T-helper 1 cell treated with Interleukin-12 subunit alpha and Interleukin-12 subunit beta and Interleukin-4 antibody, amounts not matched to agents 30 μg/mL and 1 μg/mL, for 36 hours (primary cell): Measurements from ENCODE around the gene SEMA3E.

Source experiments
- H3K27ac Mint-ChIP-seq: one replicate; pipeline ENCODE4 v1.8.0; 2021; ENCODE audit warnings: mild to moderate bottlenecking, mixed read lengths
- H3K27me3 Mint-ChIP-seq: one replicate; pipeline ENCODE4 v1.8.0; 2021; ENCODE audit warnings: low read depth, mixed read lengths
- H3K36me3 Mint-ChIP-seq: one replicate; pipeline ENCODE4 v1.8.0; 2021; ENCODE audit warnings: low read depth, mixed read lengths
- H3K4me1 Mint-ChIP-seq: one replicate; pipeline ENCODE4 v1.8.0; 2021; ENCODE audit warnings: low read depth, mixed read lengths
- H3K4me3 Mint-ChIP-seq: one replicate; pipeline ENCODE4 v1.8.0; 2021; ENCODE audit warnings: mild to moderate bottlenecking, moderate library complexity, mixed read lengths
- H3K9me3 Mint-ChIP-seq: one replicate; pipeline ENCODE4 v1.8.0; 2021; ENCODE audit warnings: mixed read lengths

Gene SEMA3E

DNA sequence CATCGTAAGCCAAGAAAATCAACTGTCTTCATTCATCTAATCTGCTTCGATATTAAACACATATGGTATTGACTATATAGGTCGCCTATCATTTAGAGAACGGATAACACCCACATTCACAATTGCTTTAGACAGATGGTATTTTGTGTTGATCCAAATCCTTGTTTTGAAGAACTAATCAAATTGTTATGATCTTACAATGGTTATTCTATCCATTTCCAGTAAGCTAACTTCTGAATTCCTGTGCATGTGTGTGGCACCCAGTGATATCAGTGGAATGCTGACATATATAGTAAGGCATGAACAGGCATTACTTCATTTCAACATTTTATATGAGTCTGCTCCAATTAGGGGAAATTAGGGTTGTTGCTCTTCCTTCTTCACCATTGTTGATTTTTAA lies 98.8 kb downstream of the SEMA3E start:
- Mint-ChIP-seq H3K36me3 (no peaks in the 10 kb centered on the region), H3K27me3 (no peaks in the 10 kb centered on the region), H3K4me1 (no peaks in the 10 kb centered on the region), H3K9me3 (peaks cover 4% of the 10 kb centered on the region), H3K27ac (no peak overlapping the region), H3K4me3 (no peak overlapping the region)

DNA sequence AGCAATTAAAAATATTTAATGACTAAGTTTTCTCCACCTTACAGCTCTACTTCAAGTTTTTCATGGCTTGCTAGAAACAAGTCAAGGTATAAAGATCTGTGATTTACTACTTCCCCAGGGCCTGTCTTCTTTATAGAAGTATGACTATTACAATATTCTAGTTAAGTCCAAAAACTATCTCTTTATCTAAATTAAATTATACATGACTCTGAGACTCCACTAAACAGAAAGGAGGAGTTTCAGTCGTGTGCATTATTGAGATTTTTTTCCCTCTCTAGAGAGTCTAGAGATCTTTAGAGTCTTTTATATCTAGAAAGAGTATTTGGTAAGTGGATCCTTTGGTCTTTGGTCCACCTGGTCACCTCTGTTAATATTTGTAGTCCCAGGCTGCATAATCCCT lies 100.7 kb downstream of the SEMA3E start:
- Mint-ChIP-seq H3K27me3 (no peaks in the 10 kb centered on the region), H3K4me3 (no peak overlapping the region), H3K9me3 (peaks cover 3% of the 10 kb centered on the region), H3K36me3 (no peaks in the 10 kb centered on the region), H3K27ac (no peak overlapping the region), H3K4me1 (no peaks in the 10 kb centered on the region)

GRCh38 chr7:83547526-83547925 lies 101.4 kb downstream of the SEMA3E start:
- H3K9me3 Mint-ChIP-seq, result no peaks in the 10 kb centered on the region
- no peak overlapping the region for H3K27ac Mint-ChIP-seq
- no peak overlapping the region for H3K4me3 Mint-ChIP-seq
- H3K36me3 Mint-ChIP-seq, result no peaks in the 10 kb centered on the region
- no peaks in the 10 kb centered on the region for H3K4me1 Mint-ChIP-seq
- H3K27me3 Mint-ChIP-seq, result no peaks in the 10 kb centered on the region

- Mint-ChIP-seq H3K27me3 (no peaks in the 10 kb centered on the region), H3K4me1 (no peaks in the 10 kb centered on the region), H3K36me3 (no peaks in the 10 kb centered on the region), H3K4me3 (no peak overlapping the region), H3K9me3 (no peaks in the 10 kb centered on the region), H3K27ac (no peak overlapping the region)
Measured at GRCh38 chr7:83546586-83546985, 102.4 kb downstream of the SEMA3E start.

DNA sequence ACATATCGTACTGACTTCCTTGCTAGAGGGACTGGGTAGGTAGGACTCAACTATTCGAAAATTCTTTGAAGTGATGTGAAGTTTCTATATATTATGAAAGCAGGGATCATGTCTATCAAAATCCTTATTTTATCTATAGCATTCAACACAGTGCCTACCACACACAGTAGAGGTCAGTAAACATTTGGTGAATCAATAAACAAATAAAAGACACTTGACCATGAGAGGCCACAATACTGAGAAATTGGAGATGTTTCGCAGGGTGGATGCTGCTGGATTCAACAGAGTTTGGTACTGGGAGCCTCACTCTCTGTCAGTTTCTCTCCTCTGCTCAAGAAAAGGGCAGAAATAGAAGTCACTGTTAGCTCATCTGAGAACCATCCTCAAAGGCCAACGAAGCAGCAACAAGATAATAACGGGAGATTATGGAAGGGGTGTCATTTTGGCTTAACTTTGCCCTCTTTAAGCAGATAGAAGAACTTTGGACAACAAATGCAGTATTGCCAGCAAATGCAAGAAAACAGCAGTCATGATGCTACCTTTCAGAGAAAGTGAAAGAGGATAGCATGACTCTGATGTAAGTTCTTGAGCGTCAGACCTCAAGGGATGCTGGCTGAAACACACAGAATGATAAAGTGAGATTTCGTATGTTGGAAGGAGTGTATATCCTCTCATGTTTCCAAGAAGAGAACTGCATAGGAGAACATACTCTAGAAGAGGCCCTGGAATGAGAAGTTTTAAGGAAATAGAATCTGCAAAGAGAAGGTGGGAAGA lies 107.6 kb downstream of the SEMA3E start:
- Mint-ChIP-seq H3K4me3 (no peak overlapping the region), H3K4me1 (no peaks in the 10 kb centered on the region), H3K27ac (no peak overlapping the region)

DNA sequence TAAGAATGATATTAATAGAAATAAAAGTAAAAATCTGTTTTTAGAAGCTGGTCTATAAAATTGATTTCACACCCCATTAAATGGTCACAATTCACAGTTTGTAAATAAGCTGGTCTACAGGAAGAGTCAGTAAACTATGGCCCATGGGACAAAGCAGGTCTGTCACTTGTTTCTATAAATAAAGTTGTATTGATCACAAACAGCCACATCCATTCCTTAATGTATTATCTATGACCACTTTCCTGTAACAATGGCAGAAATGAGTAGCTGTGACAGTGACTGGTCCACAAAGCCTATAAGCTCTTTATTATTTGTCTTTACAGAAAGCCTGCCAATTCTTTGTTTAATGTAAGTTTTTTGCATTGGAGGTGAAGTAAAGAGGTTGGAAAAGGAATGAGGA lies 114.5 kb downstream of the SEMA3E start:
- Mint-ChIP-seq H3K4me3 (no peak overlapping the region), H3K9me3 (no peaks in the 10 kb centered on the region), H3K36me3 (no peaks in the 10 kb centered on the region), H3K27ac (no peak overlapping the region), H3K4me1 (no peaks in the 10 kb centered on the region), H3K27me3 (no peaks in the 10 kb centered on the region)

More for the DNA sequence above, 107.6 kb downstream of the SEMA3E start:
- H3K27me3 Mint-ChIP-seq, result no peaks in the 10 kb centered on the region
- no peaks in the 10 kb centered on the region for H3K36me3 Mint-ChIP-seq
- no peaks in the 10 kb centered on the region for H3K9me3 Mint-ChIP-seq

DNA sequence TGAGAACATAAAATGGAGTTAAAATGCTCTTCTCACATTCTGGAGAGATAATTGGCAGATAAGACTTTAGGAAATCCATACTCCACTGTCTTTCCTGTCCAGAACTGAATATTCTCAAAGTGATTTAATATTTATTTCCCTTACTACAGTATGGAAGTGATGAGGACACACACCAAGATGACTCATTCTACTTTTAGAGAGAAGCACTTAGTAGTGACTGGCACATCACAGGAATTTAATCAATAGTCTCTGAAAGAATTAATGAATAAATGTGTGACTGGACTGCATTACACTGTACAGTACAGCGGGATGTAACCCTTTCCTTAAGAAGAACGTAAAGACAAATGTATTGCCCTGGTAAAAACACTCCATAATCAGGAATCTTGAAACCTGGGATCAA lies 116.7 kb downstream of the SEMA3E start:
- Mint-ChIP-seq H3K4me1 (no peaks in the 10 kb centered on the region), H3K4me3 (no peak overlapping the region), H3K36me3 (no peaks in the 10 kb centered on the region), H3K27ac (no peak overlapping the region), H3K9me3 (no peaks in the 10 kb centered on the region), H3K27me3 (no peaks in the 10 kb centered on the region)

- Mint-ChIP-seq H3K27ac (no peak overlapping the region), H3K4me3 (no peak overlapping the region), H3K36me3 (no peaks in the 10 kb centered on the region), H3K4me1 (no peaks in the 10 kb centered on the region), H3K9me3 (no peaks in the 10 kb centered on the region), H3K27me3 (no peaks in the 10 kb centered on the region)
Measured at GRCh38 chr7:83531766-83532165, 117.2 kb downstream of the SEMA3E start.

- H3K4me3 Mint-ChIP-seq, result no peak overlapping the region
Measured at GRCh38 chr7:83528925-83529423, 120.0 kb downstream of the SEMA3E start.

DNA sequence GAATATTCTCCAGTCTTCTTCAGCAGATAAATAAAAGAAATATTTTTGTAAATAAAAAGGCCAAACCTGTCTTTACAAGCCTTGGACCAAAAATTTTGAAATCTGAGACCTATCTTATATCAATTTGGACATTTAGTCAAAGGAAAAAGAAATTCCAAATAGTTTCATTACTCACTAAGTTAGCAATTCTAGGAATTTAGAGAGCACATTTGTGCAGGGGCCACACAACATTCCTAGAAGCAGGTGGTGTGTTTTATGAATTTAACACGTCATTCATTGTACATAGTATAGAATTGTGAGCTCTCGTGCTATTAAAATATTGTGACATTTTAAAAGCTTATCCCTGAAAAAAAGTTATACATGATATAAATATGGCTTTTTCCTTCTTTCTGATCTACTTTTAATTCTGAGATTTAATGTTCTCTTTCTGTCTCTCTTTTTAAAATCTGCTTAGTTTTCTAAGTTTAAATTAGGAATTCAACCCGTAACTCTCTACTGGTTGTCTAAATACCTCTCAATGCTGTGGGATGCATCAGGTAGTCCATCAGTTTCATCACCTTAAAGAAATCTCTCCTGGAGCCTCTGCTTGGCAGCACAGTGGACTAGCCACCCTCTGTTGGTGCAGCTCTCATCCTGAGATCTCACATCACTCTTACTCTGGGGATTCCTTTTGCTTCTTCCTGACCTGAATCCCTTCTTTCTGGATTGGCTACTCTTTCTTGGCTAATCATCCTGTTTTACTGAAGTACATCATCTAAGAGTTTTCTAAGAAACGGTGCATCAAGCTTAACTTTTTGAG lies 124.5 kb downstream of the SEMA3E start:
- H3K9me3 Mint-ChIP-seq, result no peaks in the 10 kb centered on the region
- no peak overlapping the region for H3K27ac Mint-ChIP-seq
- no peaks in the 10 kb centered on the region for H3K36me3 Mint-ChIP-seq
- H3K4me3 Mint-ChIP-seq, result no peak overlapping the region
- H3K27me3 Mint-ChIP-seq, result no peaks in the 10 kb centered on the region
- no peaks in the 10 kb centered on the region for H3K4me1 Mint-ChIP-seq

More at GRCh38 chr7:83528925-83529423, 120.0 kb downstream of the SEMA3E start:
- Mint-ChIP-seq H3K4me1 (no peaks in the 10 kb centered on the region), H3K27me3 (no peaks in the 10 kb centered on the region), H3K9me3 (no peaks in the 10 kb centered on the region), H3K36me3 (no peaks in the 10 kb centered on the region), H3K27ac (no peak overlapping the region)

DNA sequence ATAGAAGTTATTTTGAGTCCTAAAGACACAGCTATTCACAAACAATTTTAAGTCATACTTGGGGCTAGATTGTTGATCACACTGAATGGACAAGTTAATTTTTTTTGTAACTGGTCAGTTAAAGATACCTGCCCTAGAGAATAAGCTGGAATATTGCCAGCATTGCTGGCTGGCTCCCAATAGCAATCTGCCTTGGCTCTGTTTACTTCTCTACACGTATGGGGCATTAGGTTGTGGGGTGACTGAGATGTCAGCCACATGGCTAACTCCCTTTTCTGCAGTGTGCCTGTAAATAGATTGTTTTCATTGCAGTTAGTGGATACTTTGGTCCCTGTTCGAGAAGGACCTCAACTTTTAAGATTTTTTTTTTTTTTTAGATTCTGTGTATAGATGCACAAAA lies 128.2 kb downstream of the SEMA3E start:
- Mint-ChIP-seq H3K27ac (no peak overlapping the region), H3K9me3 (no peaks in the 10 kb centered on the region), H3K36me3 (no peaks in the 10 kb centered on the region), H3K4me3 (no peak overlapping the region), H3K27me3 (no peaks in the 10 kb centered on the region), H3K4me1 (no peaks in the 10 kb centered on the region)

- Mint-ChIP-seq H3K4me3 (no peak overlapping the region), H3K4me1 (no peaks in the 10 kb centered on the region), H3K9me3 (no peaks in the 10 kb centered on the region), H3K27ac (no peak overlapping the region), H3K27me3 (no peaks in the 10 kb centered on the region), H3K36me3 (no peaks in the 10 kb centered on the region)
Measured at GRCh38 chr7:83519240-83519639, 129.7 kb downstream of the SEMA3E start.

DNA sequence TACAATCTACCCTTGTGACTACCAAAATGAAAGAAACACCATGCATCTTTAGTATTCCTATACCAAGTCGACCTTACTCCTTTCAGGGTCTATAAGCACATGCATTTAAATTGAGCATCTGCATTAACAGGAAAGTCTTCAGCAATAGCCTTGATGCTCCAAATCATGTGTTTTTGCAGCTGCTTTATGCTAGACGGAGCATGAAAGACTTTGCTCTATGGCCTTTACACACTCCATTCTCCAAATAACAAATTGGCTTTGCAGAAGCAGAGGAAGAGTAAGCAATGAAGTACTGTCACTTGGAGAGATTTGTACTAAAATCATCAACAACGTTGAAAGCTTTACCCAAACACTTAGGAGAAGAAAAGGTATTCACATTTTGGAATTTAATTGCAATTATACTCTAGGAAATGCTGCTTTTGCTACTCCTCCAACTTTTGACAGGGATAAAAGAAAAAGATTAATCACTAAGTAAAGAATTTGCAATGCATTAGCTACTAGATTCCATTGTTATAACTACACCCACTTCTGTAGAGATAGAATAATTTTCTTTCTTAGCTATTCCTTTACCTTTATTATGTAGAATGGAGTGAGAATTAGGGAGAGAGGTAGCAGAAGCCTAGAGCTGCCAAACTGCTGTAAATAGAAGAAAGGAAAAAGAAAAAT lies 131.8 kb downstream of the SEMA3E start:
- no peaks in the 10 kb centered on the region for H3K9me3 Mint-ChIP-seq
- no peak overlapping the region for H3K27ac Mint-ChIP-seq
- H3K27me3 Mint-ChIP-seq, result no peaks in the 10 kb centered on the region
- H3K4me3 Mint-ChIP-seq, result no peak overlapping the region
- H3K36me3 Mint-ChIP-seq, result no peaks in the 10 kb centered on the region
- H3K4me1 Mint-ChIP-seq, result no peaks in the 10 kb centered on the region

DNA sequence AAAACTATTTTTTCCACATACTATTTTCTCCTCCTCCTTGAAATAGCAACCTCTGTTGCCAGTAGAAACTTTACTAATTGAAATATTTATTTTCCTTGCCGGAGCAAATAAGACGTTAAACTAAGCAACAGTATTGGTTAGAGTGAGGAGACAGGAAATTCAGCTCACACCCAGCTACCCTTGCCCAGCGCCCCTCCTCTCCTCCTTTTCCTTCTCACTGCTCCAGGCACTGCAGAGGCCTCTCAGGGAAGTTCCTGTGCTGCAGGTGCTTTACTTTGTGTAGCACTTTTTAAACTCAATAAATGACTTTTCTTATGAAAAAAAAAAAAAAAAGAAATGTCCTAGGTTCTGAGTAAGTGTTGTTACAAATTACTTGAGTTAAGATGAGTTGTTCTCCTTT lies 134.0 kb downstream of the SEMA3E start:
- no peaks in the 10 kb centered on the region for H3K4me1 Mint-ChIP-seq
- no peaks in the 10 kb centered on the region for H3K36me3 Mint-ChIP-seq
- no peaks in the 10 kb centered on the region for H3K9me3 Mint-ChIP-seq
- H3K4me3 Mint-ChIP-seq, result no peak overlapping the region
- H3K27ac Mint-ChIP-seq, result no peak overlapping the region
- no peaks in the 10 kb centered on the region for H3K27me3 Mint-ChIP-seq
